Upper lobe of left lung (tissue), 4 donors: Measurements from ENCODE around the gene ALLC.

Source experiments
- POLR2AphosphoS5 ChIP-seq, 2 donors: sonication (generic); formaldehyde crosslinking; IDR thresholded peaks; one replicate each; pipeline ENCODE4 v1.5.1; 2017; ENCODE audit warnings: antibody characterized with exemption in 2 of 2
- TF ChIP-seq, protein P1 (sequence below), 6 experiments: fragments of 450-650 bp in 4 of 6; fragments of 200-600 bp in 2 of 6; sonication (generic) in 2 of 6; IDR thresholded peaks; one replicate each; pipeline ENCODE4 v1.5.1; 2016 to 2019; ENCODE audit warnings: antibody characterized with exemption in 6 of 6

DNA sequence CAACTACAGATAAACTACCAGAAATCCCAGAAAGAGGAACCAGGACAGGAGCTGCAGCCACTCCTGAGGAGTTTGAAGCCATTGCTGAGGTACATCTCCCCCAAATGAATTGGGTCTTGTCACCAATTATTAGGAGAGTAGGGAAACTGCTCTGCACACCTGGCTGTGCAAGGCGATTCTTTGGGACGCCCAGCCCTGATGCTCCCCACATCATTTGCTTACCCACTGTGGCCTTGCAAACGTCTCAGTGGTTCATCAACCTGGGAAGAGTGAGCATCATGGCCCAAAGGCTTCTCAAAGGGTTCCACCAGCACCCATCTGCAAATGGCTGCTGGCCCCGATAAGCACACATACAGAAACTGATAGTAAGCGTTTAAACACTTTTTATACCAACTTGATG lies 23.6 kb downstream of the ALLC start:
- TF ChIP-seq, protein P1, sequence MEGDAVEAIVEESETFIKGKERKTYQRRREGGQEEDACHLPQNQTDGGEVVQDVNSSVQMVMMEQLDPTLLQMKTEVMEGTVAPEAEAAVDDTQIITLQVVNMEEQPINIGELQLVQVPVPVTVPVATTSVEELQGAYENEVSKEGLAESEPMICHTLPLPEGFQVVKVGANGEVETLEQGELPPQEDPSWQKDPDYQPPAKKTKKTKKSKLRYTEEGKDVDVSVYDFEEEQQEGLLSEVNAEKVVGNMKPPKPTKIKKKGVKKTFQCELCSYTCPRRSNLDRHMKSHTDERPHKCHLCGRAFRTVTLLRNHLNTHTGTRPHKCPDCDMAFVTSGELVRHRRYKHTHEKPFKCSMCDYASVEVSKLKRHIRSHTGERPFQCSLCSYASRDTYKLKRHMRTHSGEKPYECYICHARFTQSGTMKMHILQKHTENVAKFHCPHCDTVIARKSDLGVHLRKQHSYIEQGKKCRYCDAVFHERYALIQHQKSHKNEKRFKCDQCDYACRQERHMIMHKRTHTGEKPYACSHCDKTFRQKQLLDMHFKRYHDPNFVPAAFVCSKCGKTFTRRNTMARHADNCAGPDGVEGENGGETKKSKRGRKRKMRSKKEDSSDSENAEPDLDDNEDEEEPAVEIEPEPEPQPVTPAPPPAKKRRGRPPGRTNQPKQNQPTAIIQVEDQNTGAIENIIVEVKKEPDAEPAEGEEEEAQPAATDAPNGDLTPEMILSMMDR (IDR thresholded peaks at IDR 0.05): no peak
- no peak for TF ChIP-seq POLR2AphosphoS5 (IDR thresholded peaks at IDR 0.05)
